ENCODE data around the gene DHX15. TPM values are rescaled to one million over a fixed set of nuclear protein-coding genes. Genes with fewer than 3 reads are reported as not detected.
A peak's percentile ranks its signal among the peaks of the same experiment; 100 is the strongest.

Gene DHX15
- total RNA-seq, 1 donor from 2014 or later: 147 TPM

- no peak for DNase-seq (ENCODE audit: low read depth, low spot score)
Observed at GRCh38 chr4:24489870-24490269, 94.5 kb downstream of the DHX15 start.

GRCh38 chr4:24488399-24489164 is 95.8 kb downstream of the DHX15 start:
- peak; percentile 17 for DNase-seq (ENCODE audit: low read depth, low spot score)

GRCh38 chr4:24482871-24483270 is 101.5 kb downstream of the DHX15 start:
- no peak for DNase-seq (ENCODE audit: low read depth, low spot score)

- peak; percentile 20 for DNase-seq (ENCODE audit: low read depth, low spot score)
Observed at GRCh38 chr4:24477919-24478318, 106.4 kb downstream of the DHX15 start.

Other genes starting within 250 kb of the DHX15 start
- not detected in 2 replicates for gene SOD3, start 211.0 kb upstream of the DHX15 start, total RNA-seq